Measurements from ENCODE around the gene DNAJB2.
"Not testable (repeated sequence)": the region's sequence is repeated elsewhere in the genome, so short reads cannot be mapped to it uniquely, and the experiment has no call there.

DNAJB2 gene

DNA sequence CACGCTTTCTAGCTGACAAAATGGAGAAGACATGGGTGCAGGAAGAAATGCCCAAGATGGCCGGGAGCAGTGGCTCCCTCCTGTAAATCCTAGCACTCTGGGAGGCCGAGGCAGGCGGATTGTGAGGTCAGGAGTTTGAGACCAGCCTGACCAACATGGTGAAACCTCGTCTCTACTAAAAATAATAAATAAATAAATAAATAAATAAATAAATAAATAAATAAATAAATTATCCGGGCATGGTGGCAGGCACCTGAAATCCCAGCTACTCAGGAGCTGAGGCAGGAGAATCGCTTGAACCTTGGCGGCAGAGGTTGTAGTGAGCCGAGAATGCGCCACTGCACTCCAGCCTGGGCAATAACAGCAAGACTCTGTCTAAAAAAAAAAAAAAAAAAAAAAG lies 20.2 kb upstream of the DNAJB2 start:
- not testable (repeated sequence) for DNase-seq

DNA sequence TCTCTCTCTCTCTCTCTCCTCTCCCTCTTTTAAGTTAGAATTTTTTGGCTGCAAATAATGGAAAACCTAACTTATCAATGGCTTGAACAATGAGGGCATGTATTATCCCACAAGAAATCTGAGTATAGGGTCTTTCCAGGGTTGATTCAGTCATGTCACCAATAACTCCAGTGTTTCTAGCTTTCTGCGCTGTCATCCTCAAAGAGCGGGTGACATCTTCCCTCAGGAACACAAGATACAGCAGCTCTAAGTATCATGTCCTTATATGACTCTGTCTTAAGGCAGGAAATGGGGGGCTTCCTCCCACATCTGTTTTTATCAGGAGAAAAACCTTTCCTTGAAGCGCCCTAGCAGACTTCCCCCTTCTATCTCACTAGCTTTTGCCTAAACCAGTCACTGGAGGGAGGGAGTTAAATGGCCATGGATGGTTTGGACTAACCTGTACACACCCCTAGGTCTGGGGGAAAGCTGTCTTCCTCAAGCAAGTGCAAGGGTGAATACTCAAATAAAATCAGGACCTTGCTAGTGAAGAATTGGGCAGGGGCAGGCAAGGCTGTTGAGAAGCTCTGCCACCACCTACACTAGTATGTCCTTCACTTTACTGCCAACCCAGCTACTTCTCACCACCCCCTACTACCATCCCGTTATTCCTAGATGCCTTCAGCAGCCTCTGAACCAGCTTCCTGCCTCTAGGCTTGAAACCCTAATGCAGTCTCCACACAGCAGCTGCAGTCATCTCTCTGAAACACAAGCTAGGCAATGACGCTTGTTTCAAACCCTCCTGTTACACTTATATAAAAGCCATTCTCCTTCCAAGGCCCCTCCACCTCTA lies 17.9 kb upstream of the DNAJB2 start:
- DNase-seq, result no peak

DNA sequence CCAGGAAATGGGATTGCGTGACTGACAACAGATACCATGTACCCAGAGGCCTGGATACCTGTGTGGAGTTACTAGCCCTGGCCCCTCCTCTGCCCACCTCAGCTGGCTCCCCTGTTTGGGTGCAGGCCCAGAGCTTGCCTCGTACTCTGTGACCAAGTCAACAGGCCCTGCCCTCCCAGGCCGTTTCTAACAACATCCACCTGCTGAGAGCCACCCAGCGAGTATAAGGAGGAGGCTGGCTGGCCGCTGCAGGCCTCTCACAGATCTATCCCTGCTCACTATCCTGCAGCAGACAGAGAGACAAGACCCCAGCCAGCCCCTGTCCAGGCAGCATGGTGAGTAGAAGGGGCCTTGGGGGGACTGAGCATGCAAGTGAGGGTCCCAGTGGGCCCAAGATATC lies 12.9 kb upstream of the DNAJB2 start:
- DNase-seq, result no peak

DNA sequence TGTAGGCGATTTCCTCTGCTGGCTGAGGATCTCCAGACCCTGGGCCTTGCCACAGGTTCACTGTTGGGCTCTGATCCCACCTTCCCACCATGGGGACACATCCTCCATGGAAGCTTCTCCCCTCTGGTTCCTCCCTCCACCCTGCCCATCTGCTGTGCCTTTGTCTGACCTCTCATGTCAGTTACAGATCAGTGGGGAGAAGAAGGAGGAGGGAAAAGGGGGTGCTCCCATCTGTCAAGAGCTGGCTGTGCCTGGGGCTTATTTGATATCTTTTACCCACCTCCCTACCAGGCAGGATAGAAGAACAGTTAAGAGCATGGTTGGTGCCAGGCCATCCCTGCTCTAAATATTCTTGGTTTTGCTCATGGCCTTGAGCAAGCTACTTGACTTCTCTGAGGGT lies 12.3 kb upstream of the DNAJB2 start:
- no peak for DNase-seq

DNA sequence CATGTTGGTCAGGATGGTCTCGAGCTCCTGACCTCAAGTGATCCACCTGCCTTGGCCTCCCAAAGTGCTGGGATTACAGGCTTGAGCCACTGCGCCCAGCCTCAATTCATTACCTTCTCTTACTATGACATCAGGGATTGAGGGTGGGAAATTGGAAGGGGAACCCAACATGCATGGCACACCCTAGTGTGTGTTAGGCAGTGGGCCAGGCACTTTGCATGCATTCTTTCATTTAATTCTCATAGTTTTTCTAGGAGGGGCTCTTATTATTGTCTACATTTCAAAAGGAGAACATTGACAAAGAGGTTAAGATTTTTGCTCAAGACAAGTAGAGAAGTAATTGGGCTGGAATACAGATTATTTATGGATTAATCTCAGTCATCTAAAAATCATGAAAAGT lies 10.9 kb upstream of the DNAJB2 start:
- no peak for DNase-seq

DNA sequence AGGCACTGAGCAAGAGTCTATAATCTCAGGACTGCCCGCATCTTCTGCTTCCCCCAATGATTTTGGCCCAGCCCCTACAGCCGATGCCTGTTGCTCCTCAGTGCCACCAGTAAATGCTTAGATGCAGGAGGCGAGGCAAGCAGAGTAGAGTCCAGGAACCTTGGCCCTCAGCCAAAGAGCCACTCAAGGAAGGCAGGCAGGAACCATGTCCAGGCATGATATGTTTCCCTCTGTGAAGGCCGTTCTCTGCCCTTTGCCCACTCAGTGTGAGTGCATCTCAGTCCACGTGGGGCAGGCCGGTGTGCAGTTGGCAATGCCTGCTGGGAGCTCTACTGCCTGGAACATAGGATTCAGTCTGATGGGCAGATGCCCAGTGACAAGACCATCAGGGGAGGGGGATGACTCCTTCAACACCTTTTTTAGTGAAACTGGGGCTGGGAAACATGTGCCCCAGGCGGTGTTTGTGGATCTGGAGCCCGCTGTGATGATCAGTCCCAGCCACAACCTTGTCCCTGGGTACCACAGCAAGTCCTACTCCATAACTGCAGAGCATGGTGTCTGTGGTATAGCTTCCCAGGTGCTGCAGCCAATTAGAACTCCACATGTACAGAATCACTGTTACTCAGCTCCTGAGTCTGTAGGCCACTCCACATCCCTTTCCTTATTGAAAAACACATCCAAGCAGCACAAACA lies 9.7 kb upstream of the DNAJB2 start:
- DNase-seq, result no peak

DNA sequence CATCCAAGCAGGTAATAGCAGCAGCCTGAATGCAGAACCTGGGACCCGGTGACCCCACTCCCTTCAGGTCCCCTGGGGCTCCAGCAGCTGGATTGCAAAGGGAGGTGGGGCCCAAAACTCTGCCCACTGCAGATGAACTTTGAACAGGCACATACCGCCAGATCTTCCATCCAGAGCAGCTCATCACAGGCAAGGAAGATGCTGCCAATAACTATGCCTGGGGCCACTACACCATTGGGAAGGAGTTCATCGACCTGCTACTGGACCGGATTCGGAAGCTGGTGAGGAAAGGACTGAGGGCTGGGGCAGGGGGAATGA lies 9.2 kb upstream of the DNAJB2 start:
- DNase-seq, result no peak

DNA sequence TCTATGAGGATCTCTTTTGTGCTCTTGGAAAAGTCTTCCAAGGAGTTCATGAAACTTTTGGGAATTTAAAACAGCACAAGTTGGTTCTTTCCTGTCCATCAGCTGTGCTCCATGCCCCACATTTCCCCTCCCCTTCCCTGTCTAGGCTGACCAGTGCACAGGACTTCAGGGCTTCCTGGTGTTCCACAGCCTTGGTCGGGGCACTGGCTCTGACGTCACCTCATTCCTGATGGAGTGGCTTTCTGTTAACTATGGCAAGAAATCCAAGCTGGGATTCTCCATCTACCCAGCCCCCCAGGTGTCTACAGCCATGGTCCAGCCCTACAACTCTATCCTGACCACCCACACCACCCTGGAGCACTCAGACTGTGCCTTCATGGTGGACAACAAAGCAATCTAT lies 8.1 kb upstream of the DNAJB2 start:
- DNase-seq, result no peak

DNA sequence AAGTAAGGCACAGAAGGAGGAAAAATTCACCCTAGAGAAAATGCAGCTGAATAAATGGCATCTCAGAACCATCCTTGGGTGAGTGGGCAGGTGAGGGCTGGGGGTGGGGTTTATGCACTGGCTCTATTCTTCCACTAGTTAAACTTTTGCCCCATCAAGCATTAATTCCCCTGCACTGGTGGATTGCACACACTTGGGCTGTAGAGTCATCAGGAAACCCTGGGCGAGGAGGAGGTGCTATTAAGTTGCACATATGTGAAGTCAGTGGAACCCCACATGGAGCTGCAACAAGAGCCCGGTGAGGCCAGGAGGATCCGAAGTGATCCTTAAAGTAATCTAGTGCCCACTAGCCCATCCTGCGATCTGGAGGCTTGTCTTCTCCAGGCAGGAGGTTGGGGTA lies 6.8 kb upstream of the DNAJB2 start:
- DNase-seq, result no peak

DNA sequence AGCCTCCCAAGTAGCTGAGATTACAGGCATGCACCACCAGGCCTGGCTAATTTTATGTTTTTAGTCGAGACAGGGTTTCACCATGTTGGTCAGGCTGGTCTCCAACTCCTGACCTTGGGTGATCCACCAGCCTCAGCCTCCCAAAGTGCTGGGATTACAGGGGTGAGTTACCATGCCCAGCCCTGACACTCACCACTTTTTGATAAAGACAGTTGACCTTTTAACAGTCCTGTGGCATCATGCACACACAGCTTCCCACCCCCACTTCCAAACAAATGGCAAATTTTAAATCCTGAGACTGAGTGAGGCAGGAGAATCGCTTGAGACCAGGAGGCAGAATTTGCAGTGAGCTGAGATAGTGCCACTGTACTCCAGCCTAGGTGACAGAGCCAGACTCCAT lies 6.2 kb upstream of the DNAJB2 start:
- no peak for DNase-seq

DNA sequence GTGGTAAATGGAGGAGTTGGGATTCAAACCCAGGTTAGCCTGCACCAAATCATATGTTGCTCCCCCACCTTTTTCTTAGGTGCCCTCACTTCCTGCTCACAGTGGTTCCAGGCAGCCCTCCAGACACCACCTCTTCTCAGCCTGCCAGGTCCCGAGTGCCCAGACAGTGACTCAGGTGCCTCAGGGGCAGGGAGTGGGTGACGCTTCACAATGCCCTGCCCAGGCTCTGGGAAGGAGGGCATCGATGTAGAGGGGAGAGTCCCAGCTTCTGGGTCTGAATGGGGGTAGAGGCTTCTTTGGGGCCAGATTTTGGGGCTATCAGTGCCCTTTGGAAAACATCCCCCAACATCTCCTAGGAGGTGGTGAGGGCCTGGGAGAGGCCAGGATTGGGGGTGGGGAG lies 5.2 kb upstream of the DNAJB2 start:
- no peak for DNase-seq

DNA sequence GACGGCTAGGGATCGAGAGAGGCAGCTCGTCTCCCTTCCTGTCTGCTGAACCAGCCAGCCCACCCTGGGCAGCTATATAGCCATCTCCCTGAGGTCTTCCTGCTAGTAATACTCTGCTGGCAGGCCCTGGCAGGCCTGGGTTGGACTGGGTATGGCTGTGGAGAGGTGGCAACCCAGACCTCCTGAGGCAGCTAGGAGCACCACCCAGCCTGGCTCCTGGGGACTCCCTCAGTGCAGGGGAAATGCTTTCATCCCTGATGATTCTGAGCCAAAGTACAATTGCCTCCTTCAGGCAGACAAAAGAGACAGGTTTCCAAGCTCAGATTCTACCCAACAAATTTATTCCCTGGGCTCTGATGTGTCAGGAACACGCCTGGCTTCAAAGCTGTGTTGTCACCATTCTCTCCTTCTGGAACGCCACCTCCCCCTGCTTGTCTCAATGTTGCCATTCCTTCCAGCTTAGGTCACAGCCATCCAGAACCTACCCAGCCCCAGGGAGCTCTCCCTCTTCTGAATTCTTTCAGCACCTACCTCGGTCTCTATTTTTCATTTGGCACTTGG lies 4.7 kb upstream of the DNAJB2 start:
- DNase-seq, result no peak

DNA sequence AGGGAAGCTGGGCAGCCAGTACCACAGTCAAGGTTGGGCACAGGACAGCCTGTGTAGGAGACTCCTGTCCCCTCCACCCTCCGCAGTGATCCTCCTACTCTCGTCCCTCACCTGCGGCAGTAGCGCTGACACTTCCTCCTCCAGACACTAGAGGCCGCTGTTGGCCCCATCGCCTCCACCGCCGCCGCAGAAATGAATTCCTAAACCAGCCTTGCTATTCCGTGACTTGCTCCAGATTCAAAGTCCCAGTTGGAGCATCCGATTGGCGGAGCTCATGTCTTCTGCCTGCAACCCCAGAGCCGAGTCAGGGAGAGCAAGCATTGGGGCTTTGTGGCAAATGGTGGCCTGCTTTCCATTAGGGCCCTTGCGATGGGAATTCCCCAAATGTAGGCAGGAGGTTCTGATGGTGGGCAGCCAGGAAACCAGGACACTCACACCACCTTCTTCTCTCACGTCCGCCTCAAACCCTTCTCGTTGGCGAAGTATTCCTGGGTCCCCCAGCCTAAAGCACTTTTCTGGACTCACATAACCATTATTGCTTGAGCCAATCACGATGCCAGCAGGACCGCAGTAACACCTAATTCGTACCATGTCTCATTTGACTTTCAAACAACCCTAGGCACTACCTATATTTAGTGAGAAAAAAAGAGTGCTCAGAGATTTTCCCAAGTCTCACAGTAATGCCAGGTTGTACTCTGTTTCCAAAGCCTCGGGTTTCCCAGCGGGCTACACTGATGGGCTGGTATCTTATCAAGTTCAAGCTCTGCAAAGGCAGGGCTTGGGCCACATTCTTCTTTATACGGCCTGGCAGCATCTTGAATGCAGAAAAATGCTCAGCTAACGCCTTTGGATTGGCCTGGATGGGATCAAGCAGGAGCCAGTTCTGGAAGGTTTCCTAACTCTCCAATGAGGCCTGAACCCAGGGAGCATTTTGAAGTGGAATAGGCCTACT lies 1.2 kb upstream of the DNAJB2 start:
- DNase-seq, result peak; percentile 33 to 60 (median 56)

DNA sequence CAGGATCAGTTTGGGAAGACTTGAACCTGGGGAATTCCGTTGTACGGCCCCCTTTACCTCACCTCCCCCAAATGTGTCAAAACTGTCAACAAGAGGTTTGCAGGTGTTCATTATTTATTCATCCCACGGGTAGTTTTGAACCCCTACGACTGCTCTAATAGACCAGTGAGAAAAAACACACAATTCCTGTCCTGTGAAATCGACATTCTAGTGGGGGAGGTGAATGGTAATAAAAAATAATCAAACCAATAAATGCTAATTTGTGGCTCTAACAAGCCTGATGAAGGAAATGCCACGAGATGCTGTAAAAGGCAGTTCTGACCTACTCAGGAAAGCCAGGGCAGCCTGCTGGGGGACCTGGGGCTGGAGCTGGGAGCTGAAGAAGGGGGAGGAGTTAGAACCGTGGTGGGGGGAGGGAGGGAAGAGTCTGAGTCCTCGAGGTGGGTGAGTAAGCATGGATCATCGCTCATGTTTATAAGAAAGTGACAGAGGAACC lies 463 bp upstream of the DNAJB2 start:
- no peak for DNase-seq

DNA sequence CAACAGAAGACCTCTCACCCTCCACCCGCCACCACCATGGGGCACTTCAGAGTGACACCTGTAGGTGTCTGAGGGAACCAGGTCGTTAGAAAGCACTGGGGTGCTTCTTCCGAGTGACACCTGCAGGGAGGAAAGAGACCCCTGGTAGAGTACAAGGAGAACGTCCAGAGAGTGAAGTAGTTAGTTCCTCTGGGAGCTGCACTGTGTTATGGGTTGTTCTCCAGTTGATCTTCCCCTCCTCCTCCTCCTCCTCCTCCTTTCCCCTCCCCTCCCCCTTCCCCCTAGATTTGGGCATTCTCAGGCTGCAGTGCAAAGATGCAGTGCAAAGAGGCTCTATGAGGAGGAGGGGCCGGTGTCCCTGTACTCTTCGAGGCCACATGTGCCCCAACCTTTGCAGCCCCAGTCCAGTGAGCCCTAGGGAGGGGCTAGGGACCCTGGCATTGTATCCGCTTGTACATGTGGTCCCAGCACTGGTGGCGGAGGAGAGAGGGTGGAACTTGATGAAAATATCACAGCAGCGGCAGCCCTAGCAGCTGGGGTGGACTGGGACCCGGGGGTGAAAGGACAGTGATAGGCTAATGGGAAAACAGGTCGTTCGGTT lies 850 bp downstream of the DNAJB2 start:
- no peak for DNase-seq

DNA sequence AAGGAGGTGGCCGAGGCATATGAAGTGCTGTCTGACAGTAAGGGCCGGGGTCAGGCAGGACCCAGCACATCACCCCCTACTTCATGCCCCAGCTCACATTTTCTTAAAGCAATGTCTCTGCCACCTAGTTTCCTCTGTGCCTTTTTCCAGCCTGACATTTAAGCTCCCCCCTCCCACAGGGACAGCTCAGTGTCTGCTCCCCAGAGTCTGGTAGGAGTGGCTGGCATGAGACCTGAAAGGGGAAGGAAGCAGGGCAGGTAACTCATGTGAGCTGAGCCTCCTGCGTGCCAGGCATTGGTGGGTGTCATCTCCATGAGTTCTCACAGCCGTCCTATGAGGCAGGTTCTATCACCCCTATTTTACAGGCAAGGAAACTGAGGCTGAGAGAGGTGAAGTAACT lies 1.5 kb downstream of the DNAJB2 start:
- DNase-seq, result no peak

DNA sequence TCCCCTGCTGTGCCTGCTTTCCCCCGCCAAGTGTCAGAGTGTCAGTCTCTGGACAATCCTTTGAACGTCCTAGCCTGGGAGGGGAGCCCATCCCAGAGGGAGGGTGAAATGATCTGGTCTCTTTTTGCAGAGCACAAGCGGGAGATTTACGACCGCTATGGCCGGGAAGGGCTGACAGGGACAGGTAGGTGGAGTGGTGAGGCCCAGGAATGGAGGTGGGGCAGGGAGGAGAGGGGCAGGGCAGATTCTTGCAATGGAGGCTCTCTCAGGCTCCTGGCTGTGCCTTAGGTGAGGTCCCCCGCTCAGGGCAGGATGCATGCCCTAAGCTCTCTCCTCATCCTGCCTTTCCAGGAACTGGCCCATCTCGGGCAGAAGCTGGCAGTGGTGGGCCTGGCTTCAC lies 2.4 kb downstream of the DNAJB2 start:
- DNase-seq, result no peak

DNA sequence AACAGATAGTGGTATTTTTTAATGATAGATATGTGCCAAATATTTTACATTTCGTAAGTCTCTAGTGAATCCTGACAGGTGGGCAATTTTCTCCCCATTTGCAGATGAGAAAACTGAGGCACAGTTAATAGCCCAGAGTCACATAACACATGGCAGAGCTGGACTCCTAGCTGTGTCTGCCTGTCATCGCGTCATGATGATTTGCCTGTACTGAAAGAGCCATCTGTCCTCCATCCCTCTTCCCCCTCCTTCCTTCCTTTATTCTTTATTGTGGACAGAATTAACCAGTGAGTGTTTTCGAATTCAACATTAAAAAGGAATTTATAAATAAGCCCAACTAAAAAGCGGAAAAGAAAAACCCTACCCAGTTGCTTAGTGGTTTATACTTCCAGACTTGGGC lies 3.2 kb downstream of the DNAJB2 start:
- no peak for DNase-seq

DNA sequence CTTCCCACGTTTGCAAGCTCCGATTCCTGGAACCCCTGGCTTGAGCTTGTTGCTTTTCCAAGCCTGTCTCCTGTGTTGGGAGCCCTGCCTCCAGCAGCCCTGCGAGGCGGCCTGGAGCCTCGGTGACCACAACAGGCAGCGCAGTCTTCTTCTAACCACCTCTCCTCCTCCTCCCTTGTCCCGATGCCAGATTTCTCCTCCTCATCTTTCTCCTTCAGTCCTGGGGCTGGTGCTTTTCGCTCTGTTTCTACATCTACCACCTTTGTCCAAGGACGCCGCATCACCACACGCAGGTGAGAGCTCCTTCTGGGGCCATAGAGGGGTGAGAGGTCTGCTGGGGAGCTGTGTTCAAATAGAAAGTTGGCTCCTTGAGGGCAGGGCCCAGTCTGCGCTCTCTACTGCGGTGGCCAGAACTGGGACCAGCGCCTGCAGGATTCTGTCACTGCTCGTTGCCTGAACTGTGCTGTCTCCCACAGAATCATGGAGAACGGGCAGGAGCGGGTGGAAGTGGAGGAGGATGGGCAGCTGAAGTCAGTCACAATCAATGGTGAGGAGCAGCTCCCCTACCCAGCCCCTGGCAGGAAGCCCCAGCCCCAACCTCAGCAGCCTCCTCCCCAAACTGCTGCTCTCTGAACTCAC lies 3.9 kb downstream of the DNAJB2 start:
- no peak for DNase-seq

DNA sequence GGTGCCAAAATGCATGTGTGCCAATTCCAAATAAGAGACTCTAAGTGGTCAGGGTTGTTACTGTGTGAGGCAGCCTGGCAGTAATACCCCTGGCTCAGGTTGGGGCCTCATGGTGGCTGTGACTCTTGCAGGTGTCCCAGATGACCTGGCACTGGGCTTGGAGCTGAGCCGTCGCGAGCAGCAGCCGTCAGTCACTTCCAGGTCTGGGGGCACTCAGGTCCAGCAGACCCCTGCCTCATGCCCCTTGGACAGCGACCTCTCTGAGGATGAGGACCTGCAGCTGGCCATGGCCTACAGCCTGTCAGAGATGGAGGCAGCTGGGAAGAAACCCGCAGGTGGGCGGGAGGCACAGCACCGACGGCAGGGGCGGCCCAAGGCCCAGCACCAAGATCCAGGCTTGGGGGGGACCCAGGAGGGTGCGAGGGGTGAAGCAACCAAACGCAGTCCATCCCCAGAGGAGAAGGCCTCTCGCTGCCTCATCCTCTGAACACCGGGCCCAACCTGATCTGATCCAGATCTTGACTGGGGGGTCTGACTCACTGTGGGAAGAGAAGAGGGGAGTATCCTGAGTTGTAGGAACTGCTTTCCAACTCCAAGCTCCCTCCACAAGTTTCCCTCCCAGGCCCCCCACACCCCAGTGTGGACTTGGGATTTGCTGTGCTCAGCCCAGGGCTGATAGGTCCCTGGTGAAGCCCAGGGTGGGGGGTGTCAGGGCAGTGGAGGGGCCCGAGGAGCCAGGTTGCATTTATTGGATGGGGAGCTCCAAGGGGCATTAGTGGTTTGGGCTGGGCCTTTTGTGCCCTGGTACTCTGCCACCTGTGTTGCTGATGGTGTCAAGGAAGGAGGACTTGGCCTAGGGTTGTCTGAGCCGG lies 5.6 kb downstream of the DNAJB2 start:
- no peak for DNase-seq

DNA sequence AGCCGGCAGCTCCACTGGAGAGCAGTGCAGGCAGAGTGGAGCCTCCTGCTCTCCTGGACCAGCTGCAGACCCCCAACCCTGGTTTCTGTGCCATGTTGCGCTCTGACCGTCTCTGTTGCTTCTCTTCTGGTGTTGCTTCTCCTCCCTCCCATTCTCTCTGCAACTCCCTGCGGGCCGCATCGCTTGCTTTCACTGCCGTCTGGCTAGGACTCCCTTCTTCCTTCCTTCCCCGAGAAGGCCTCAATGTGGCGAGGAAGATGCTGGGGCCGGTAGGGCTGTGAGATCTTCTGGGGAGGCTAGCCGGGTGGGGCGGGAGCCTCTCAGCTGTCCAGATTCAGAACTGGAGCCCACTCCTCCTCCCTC lies 6.2 kb downstream of the DNAJB2 start:
- DNase-seq, result no peak

All from activated naive CD4-positive, alpha-beta T cell (primary cell).